Measurements from ENCODE around the gene UNKL.

GRCh38 chr16:1408171-1408837, 6.2 kb downstream of the UNKL start:
- TF ChIP-seq HDAC2 (IDR thresholded peaks at IDR 0.05; ENCODE audit: borderline replicate concordance in 1 of 2, low read depth in 2 of 2, low read length in 2 of 2), result no peak
- no peak for TF ChIP-seq ASH2L (IDR thresholded peaks at IDR 0.05; ENCODE audit: low read length)
- TF ChIP-seq JUN (IDR thresholded peaks at IDR 0.05; ENCODE audit: low read depth, low read length), result no peak
- TF ChIP-seq TCF12 (IDR thresholded peaks at IDR 0.05; ENCODE audit: low read depth, low read length), result no peak
- TF ChIP-seq EP300 (IDR thresholded peaks at IDR 0.05; ENCODE audit: borderline replicate concordance in 1 of 2, low read depth in 2 of 2, low read length in 2 of 2), result no peak
- no peak for TF ChIP-seq CBX8 (IDR thresholded peaks at IDR 0.05; ENCODE audit: borderline replicate concordance, low read depth, low read length)
- TF ChIP-seq NANOG (IDR thresholded peaks at IDR 0.05; ENCODE audit: insufficient read depth, low read depth, low read length, poor library complexity, severe bottlenecking), result no peak
- TF ChIP-seq TAF1 (IDR thresholded peaks at IDR 0.05; ENCODE audit: low read depth, low read length), result no peak
- TF ChIP-seq, protein P1, sequence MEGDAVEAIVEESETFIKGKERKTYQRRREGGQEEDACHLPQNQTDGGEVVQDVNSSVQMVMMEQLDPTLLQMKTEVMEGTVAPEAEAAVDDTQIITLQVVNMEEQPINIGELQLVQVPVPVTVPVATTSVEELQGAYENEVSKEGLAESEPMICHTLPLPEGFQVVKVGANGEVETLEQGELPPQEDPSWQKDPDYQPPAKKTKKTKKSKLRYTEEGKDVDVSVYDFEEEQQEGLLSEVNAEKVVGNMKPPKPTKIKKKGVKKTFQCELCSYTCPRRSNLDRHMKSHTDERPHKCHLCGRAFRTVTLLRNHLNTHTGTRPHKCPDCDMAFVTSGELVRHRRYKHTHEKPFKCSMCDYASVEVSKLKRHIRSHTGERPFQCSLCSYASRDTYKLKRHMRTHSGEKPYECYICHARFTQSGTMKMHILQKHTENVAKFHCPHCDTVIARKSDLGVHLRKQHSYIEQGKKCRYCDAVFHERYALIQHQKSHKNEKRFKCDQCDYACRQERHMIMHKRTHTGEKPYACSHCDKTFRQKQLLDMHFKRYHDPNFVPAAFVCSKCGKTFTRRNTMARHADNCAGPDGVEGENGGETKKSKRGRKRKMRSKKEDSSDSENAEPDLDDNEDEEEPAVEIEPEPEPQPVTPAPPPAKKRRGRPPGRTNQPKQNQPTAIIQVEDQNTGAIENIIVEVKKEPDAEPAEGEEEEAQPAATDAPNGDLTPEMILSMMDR (IDR thresholded peaks at IDR 0.05; ENCODE audit: control extremely low read depth in 1 of 3, insufficient read depth in 1 of 3, low read depth in 1 of 3, low read length in 3 of 3), result no peak
- TF ChIP-seq MAX (IDR thresholded peaks at IDR 0.05), result no peak
- TF ChIP-seq EZH2 (IDR thresholded peaks at IDR 0.05; ENCODE audit: low read depth, low read length, severe bottlenecking), result no peak
